GM21515 (cell line): Measurements from ENCODE around the gene PPOX.

ENCODE experiments used
- ATAC-seq: cut with Tn5 transposase; IDR thresholded peaks from one replicate; pipeline ENCODE4 v1.9.1; 2021; ENCODE audit not compliant: unreplicated experiment

PPOX gene

GRCh38 chr1:161219078-161219892 is 53.1 kb downstream of the PPOX start:
- no peak for ATAC-seq

- ATAC-seq = no peak
Measured at GRCh38 chr1:161220002-161220401, 53.8 kb downstream of the PPOX start.
